Transverse colon (tissue), 4 donors: ENCODE measurements around the gene JCHAIN. TPM values are rescaled to one million over a fixed set of nuclear protein-coding genes. Genes with fewer than 3 reads are reported as not detected.
A peak's percentile ranks its signal among the peaks of the same experiment; 100 is the strongest.

Experiments
- DNase-seq: peaks from one replicate; pipeline ENCODE4 v3.0.0-alpha.2; 2019
- H3K27ac ChIP-seq, 4 donors: fragments of 200-600 bp; sonication (generic); 2 replicates each; pipeline ENCODE4 v1.5.1; 2016 to 2018; ENCODE audit warnings: inconsistent platforms in 4 of 4
- H3K27me3 ChIP-seq: fragments of 200-600 bp; sonication (generic); 2 replicates; pipeline ENCODE4 v1.5.1; 2017; ENCODE audit warnings: inconsistent platforms
- H3K36me3 ChIP-seq, 4 donors: fragments of 200-600 bp; sonication (generic); 2 replicates each; pipeline ENCODE4 v1.5.1; 2017 to 2019; ENCODE audit warnings: inconsistent platforms in 4 of 4
- H3K4me1 ChIP-seq, 4 donors: fragments of 200-600 bp; sonication (generic); 2 replicates each; pipeline ENCODE4 v1.5.1; 2017 to 2020; ENCODE audit warnings: inconsistent platforms in 4 of 4
- H3K4me3 ChIP-seq, 4 donors: fragments of 200-600 bp; sonication (generic); 1 replicate in 1 of 4; 2 replicates in 3 of 4; pipeline versions ENCODE4 v1.5.1 to v1.6.1; 2017 to 2019; ENCODE audit warnings: inconsistent platforms in 4 of 4
- H3K9me3 ChIP-seq, 2 donors: fragments of 200-600 bp; sonication (generic); 2 replicates each; pipeline ENCODE4 v1.5.1; 2017 to 2019; ENCODE audit warnings: inconsistent platforms in 2 of 2
- CTCF ChIP-seq, 5 experiments: fragments of 200-600 bp in 3 of 5; fragments of 450-650 bp in 2 of 5; sonication (generic) in 3 of 5; IDR thresholded peaks; 1 replicate in 2 of 5; 2 replicates in 3 of 5; pipeline ENCODE4 v1.5.1; 2016 to 2017; ENCODE audit warnings: antibody characterized with exemption in 5 of 5, inconsistent platforms in 3 of 5, mild to moderate bottlenecking in 2 of 5, moderate library complexity in 1 of 5
- EP300 ChIP-seq: sonication (generic); formaldehyde crosslinking; IDR thresholded peaks from one replicate; pipeline ENCODE4 v1.6.1; 2017; ENCODE audit warnings: antibody characterized with exemption, low read depth
- POLR2A ChIP-seq: fragments of 450-650 bp; IDR thresholded peaks from one replicate; pipeline ENCODE4 v1.6.1; 2016; ENCODE audit warnings: antibody characterized with exemption, mild to moderate bottlenecking, moderate library complexity
- POLR2AphosphoS5 ChIP-seq, 3 donors: sonication (generic); formaldehyde crosslinking; IDR thresholded peaks; one replicate each; pipeline ENCODE4 v1.6.1; 2016; ENCODE audit warnings: antibody characterized with exemption in 3 of 3
- WGBS, 2 donors: methylation state at CpG; one replicate each; pipeline ENCODE4 v1.1.5; 2018; ENCODE audit warnings: low coverage in 1 of 2; 5-methylcytosine and 5-hydroxymethylcytosine counted together
- in situ Hi-C, 4 donors: fragments of 200-750 bp; cut with MboI; loops; one replicate each; pipeline versions ENCODE4 v1.15.0 to v1.15.1; 2017; ENCODE audit warnings: low sequenced_read_pairs in 3 of 4, low pct_ligation_motif_present in 1 of 4, low pct_unique_long_range_greater_than_20kb in 1 of 4
- intact Hi-C: fragments of 100-400 bp; cut with DNase I; formaldehyde crosslinking; loops from one replicate; pipeline ENCODE4 v1.15.1; 2023; ENCODE audit warnings: low total_unique reads
- total RNA-seq, 4 donors: library from RNA; depleted of rRNA; stranded (reverse); fragments of >200 nt; gene quantifications; one replicate each; pipeline ENCODE4 v1.1.0, GENCODE V29; 2016

JCHAIN gene
- total RNA-seq, result 1,000 to 10,000 TPM in 1 of 4 donors, 100 to 1,000 TPM in 1, 10 to 100 TPM in 2; 38.2 to 1,497 (median 176) TPM

GRCh38 chr4:70666369-70666768 is at the start of gene JCHAIN:
Gene JCHAIN, minus strand, starts transcription at chr4:70666508. Its CDS starts 18 bp downstream, at chr4:70666490.
- Histone ChIP-seq H3K27ac (peak within 1 kb of the TSS in 2 of 4 donors; percentile 21 to 57), H3K27me3 (no peaks in the 10 kb centered on the region), H3K4me1 (no peaks in the 10 kb centered on the region), H3K4me3 (no peak within 1 kb of the TSS), H3K36me3 (no peaks in the 10 kb centered on the region), H3K9me3 (no peaks in the 10 kb centered on the region)
- DNase-seq, result no peak
- whole genome bisulfite sequencing, 2 donors, result 59 to 69% methylated on average over 1 of the region's 1 CpG
- in situ Hi-C loops (loop anchor here in 3 of 4 donors (25.0 kb wide), 2 partner anchors 321 to 1046 kb away; partner anchors contain the start of gene DCK (in 1 of the 3)), intact Hi-C loops (no loop called here)
- no peak for TF ChIP-seq CTCF (IDR thresholded peaks at IDR 0.05)
- no peak for TF ChIP-seq POLR2AphosphoS5 (IDR thresholded peaks at IDR 0.05)
- no peak for TF ChIP-seq POLR2A
- TF ChIP-seq EP300, result no peak

- Histone ChIP-seq H3K36me3 (no peaks in the 10 kb centered on the region), H3K4me1 (peaks cover 0 to 17% (median 2%) of the 10 kb centered on the region in 4 donors), H3K27me3 (no peaks in the 10 kb centered on the region), H3K4me3 (no peak overlapping the region), H3K27ac (peak overlapping the region in 2 of 4 donors; percentile 5 to 21), H3K9me3 (no peaks in the 10 kb centered on the region)
- intact Hi-C loops (no loop called here), in situ Hi-C loops (no loop called here)
- 29 to 68% methylated on average over 1 to 6 of the region's 6 CpGs for WGBS, 2 donors
- TF ChIP-seq POLR2AphosphoS5 (IDR thresholded peaks at IDR 0.05) (no peak), CTCF (IDR thresholded peaks at IDR 0.05) (no peak), EP300 (no peak), POLR2A (no peak)
- DNase-seq, result no peak
Observed at GRCh38 chr4:70715097-70715496, 48.8 kb upstream of the JCHAIN start.

GRCh38 chr4:70714079-70714887 is 48.0 kb upstream of the JCHAIN start:
- 70 to 83% methylated on average over 5 of the region's 5 CpGs for WGBS, 2 donors
- in situ Hi-C loops (no loop called here), intact Hi-C loops (no loop called here)
- H3K4me1 ChIP-seq, result peaks cover 0 to 22% (median 2%) of the 10 kb centered on the region in 4 donors
- DNase-seq, result no peak
- TF ChIP-seq EP300 (no peak), POLR2AphosphoS5 (IDR thresholded peaks at IDR 0.05) (no peak), CTCF (IDR thresholded peaks at IDR 0.05) (no peak), POLR2A (no peak)
- H3K4me3 ChIP-seq, result no peak overlapping the region
- H3K27me3 ChIP-seq, result no peaks in the 10 kb centered on the region
- no peaks in the 10 kb centered on the region for H3K9me3 ChIP-seq
- H3K27ac ChIP-seq, result peak overlapping the region in 1 of 4 donors; percentile 18
- no peaks in the 10 kb centered on the region for H3K36me3 ChIP-seq

- Histone ChIP-seq H3K4me3 (no peak overlapping the region), H3K36me3 (no peaks in the 10 kb centered on the region), H3K9me3 (no peaks in the 10 kb centered on the region), H3K4me1 (peaks cover 0 to 24% (median 2%) of the 10 kb centered on the region in 4 donors), H3K27ac (peak overlapping the region in 1 of 4 donors; percentile 18), H3K27me3 (no peaks in the 10 kb centered on the region)
- intact Hi-C loops, result no loop called here
- no peak for TF ChIP-seq EP300
- in situ Hi-C loops, result no loop called here
- 62 to 67% methylated on average over 4 to 7 of the region's 7 CpGs for WGBS, 2 donors
- DNase-seq, result no peak
Observed at GRCh38 chr4:70713453-70714078, 47.3 kb upstream of the JCHAIN start.
